GM23338 (cell line): Measurements from ENCODE around the gene ZCCHC10.

Experiments
- CREB1 ChIP-seq: fragments of 250-450 bp; sonication (Bioruptor Pico); IDR thresholded peaks from 2 replicates; pipeline ENCODE4 v1.5.0; 2020; ENCODE audit warnings: low read depth, mild to moderate bottlenecking, moderate library complexity
- EZH2 ChIP-seq: fragments of 200-600 bp; sonication (generic); IDR thresholded peaks from one replicate; pipeline ENCODE4 v1.8.0; 2017; ENCODE audit warnings: antibody characterized with exemption, mild to moderate bottlenecking, low read depth; ENCODE audit not compliant: unreplicated experiment
- EZH2phosphoT487 ChIP-seq: fragments of 200-600 bp; sonication (generic); IDR thresholded peaks from one replicate; pipeline ENCODE4 v1.8.1; 2018; ENCODE audit warnings: antibody characterized with exemption; ENCODE audit not compliant: unreplicated experiment
- JUNB ChIP-seq: IDR thresholded peaks from one replicate; pipeline ENCODE4 v1.6.1; 2016; ENCODE audit warnings: antibody characterized with exemption; ENCODE audit not compliant: unreplicated experiment
- NANOG ChIP-seq: IDR thresholded peaks from 2 replicates; pipeline ENCODE4 v1.6.1; 2016; ENCODE audit warnings: antibody characterized with exemption, borderline replicate concordance
- POLR2AphosphoS5 ChIP-seq: IDR thresholded peaks from 2 replicates; pipeline ENCODE4 v1.6.1; 2016; ENCODE audit warnings: antibody characterized with exemption, low read depth
- STAT1 ChIP-seq: IDR thresholded peaks from one replicate; pipeline ENCODE4 v1.6.1; 2016; ENCODE audit warnings: antibody characterized with exemption; ENCODE audit not compliant: unreplicated experiment
- ZNF114 ChIP-seq: fragments of 250-450 bp; sonication (Bioruptor Pico); IDR thresholded peaks from 2 replicates; pipeline ENCODE4 v1.5.0; 2020; ENCODE audit warnings: mild to moderate bottlenecking, moderate library complexity
- ZNF331 ChIP-seq: fragments of 250-450 bp; sonication (Bioruptor Pico); IDR thresholded peaks from 2 replicates; pipeline ENCODE4 v1.5.0; 2020; ENCODE audit warnings: low read depth, mild to moderate bottlenecking, moderate library complexity
- TF ChIP-seq, protein P1 (sequence below): IDR thresholded peaks from one replicate; pipeline ENCODE4 v1.6.1; 2018; ENCODE audit warnings: antibody characterized with exemption; ENCODE audit not compliant: unreplicated experiment
- TF ChIP-seq, protein P2 (sequence below), 2 experiments: fragments of 200-600 bp in 1 of 2; sonication (generic) in 1 of 2; conservative IDR thresholded peaks; 2 replicates each; pipeline versions ENCODE4 v1.5.1 to v1.6.1; 2016 to 2017; ENCODE audit warnings: antibody characterized with exemption in 2 of 2, low read depth in 2 of 2, mild to moderate bottlenecking in 2 of 2, moderate library complexity in 1 of 2
- TF ChIP-seq, protein P3 (sequence below): IDR thresholded peaks from 2 replicates; pipeline ENCODE4 v1.6.1; 2016; ENCODE audit warnings: antibody characterized with exemption

DNA sequence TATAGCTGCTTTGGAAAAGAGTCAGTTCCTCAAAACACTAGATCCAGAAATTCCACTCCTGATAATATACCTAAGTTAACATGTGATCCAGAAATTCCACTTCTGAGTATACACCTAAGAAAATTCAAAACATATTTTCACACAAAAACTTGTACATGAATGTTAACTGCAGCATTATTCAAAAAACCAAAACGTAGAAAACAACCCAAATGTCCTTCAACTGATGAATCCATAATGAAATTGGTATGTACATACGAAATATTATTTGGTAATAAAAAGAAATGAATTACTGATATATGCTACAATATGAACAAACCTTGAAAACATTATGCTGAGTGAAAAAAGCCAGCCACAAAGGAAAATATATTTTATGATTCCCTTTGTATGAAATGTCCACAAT lies 46.4 kb downstream of the ZCCHC10 start:
- TF ChIP-seq POLR2AphosphoS5, result no peak
- TF ChIP-seq, protein P1, sequence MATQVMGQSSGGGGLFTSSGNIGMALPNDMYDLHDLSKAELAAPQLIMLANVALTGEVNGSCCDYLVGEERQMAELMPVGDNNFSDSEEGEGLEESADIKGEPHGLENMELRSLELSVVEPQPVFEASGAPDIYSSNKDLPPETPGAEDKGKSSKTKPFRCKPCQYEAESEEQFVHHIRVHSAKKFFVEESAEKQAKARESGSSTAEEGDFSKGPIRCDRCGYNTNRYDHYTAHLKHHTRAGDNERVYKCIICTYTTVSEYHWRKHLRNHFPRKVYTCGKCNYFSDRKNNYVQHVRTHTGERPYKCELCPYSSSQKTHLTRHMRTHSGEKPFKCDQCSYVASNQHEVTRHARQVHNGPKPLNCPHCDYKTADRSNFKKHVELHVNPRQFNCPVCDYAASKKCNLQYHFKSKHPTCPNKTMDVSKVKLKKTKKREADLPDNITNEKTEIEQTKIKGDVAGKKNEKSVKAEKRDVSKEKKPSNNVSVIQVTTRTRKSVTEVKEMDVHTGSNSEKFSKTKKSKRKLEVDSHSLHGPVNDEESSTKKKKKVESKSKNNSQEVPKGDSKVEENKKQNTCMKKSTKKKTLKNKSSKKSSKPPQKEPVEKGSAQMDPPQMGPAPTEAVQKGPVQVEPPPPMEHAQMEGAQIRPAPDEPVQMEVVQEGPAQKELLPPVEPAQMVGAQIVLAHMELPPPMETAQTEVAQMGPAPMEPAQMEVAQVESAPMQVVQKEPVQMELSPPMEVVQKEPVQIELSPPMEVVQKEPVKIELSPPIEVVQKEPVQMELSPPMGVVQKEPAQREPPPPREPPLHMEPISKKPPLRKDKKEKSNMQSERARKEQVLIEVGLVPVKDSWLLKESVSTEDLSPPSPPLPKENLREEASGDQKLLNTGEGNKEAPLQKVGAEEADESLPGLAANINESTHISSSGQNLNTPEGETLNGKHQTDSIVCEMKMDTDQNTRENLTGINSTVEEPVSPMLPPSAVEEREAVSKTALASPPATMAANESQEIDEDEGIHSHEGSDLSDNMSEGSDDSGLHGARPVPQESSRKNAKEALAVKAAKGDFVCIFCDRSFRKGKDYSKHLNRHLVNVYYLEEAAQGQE, result no peak
- TF ChIP-seq, protein P2, sequence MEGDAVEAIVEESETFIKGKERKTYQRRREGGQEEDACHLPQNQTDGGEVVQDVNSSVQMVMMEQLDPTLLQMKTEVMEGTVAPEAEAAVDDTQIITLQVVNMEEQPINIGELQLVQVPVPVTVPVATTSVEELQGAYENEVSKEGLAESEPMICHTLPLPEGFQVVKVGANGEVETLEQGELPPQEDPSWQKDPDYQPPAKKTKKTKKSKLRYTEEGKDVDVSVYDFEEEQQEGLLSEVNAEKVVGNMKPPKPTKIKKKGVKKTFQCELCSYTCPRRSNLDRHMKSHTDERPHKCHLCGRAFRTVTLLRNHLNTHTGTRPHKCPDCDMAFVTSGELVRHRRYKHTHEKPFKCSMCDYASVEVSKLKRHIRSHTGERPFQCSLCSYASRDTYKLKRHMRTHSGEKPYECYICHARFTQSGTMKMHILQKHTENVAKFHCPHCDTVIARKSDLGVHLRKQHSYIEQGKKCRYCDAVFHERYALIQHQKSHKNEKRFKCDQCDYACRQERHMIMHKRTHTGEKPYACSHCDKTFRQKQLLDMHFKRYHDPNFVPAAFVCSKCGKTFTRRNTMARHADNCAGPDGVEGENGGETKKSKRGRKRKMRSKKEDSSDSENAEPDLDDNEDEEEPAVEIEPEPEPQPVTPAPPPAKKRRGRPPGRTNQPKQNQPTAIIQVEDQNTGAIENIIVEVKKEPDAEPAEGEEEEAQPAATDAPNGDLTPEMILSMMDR (conservative IDR thresholded peaks at IDR 0.05; ENCODE audit: low read depth in 2 of 2), result no peak
- TF ChIP-seq ZNF114 (CRISPR knock-in tag), result no peak
- TF ChIP-seq EZH2, result no peak
- TF ChIP-seq, protein P3, sequence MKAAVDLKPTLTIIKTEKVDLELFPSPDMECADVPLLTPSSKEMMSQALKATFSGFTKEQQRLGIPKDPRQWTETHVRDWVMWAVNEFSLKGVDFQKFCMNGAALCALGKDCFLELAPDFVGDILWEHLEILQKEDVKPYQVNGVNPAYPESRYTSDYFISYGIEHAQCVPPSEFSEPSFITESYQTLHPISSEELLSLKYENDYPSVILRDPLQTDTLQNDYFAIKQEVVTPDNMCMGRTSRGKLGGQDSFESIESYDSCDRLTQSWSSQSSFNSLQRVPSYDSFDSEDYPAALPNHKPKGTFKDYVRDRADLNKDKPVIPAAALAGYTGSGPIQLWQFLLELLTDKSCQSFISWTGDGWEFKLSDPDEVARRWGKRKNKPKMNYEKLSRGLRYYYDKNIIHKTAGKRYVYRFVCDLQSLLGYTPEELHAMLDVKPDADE, result no peak
- TF ChIP-seq CREB1, result no peak
- TF ChIP-seq STAT1, result no peak
- TF ChIP-seq EZH2phosphoT487, result no peak
- no peak for TF ChIP-seq JUNB
- TF ChIP-seq ZNF331, result no peak
- no peak for TF ChIP-seq NANOG
